GM23338 (cell line): ENCODE measurements around the gene ATXN7.

Experiments
- POLR2AphosphoS5 ChIP-seq: IDR thresholded peaks from 2 replicates; pipeline ENCODE4 v1.6.1; 2016; ENCODE audit warnings: antibody characterized with exemption, low read depth
- TF ChIP-seq, protein P1 (sequence below), 2 experiments: fragments of 200-600 bp in 1 of 2; sonication (generic) in 1 of 2; conservative IDR thresholded peaks; 2 replicates each; pipeline versions ENCODE4 v1.5.1 to v1.6.1; 2016 to 2017; ENCODE audit warnings: antibody characterized with exemption in 2 of 2, low read depth in 2 of 2, mild to moderate bottlenecking in 2 of 2, moderate library complexity in 1 of 2

DNA sequence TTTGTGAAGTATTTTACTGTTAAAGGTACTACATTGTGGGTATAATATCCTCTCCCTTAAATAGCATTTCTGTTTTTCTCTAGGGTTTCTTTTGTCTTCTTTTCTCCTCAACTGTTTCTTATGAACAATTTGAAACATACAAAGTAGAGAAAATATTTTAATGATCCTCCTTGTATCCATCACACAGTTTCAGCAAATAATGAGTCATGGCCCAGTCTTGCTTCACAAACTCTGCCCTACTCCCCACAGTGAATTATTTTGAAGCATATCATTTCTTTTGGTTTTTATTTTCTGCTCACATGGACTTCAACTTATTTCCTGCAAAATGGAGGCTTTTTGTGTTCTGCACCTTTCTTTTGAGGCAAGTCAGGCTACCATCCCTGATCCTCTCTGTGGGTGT lies 54.7 kb downstream of the ATXN7 start:
- TF ChIP-seq, protein P1, sequence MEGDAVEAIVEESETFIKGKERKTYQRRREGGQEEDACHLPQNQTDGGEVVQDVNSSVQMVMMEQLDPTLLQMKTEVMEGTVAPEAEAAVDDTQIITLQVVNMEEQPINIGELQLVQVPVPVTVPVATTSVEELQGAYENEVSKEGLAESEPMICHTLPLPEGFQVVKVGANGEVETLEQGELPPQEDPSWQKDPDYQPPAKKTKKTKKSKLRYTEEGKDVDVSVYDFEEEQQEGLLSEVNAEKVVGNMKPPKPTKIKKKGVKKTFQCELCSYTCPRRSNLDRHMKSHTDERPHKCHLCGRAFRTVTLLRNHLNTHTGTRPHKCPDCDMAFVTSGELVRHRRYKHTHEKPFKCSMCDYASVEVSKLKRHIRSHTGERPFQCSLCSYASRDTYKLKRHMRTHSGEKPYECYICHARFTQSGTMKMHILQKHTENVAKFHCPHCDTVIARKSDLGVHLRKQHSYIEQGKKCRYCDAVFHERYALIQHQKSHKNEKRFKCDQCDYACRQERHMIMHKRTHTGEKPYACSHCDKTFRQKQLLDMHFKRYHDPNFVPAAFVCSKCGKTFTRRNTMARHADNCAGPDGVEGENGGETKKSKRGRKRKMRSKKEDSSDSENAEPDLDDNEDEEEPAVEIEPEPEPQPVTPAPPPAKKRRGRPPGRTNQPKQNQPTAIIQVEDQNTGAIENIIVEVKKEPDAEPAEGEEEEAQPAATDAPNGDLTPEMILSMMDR (conservative IDR thresholded peaks at IDR 0.05; ENCODE audit: low read depth in 2 of 2), result no peak
- no peak for TF ChIP-seq POLR2AphosphoS5
